Myocyte (in vitro differentiated cells): ENCODE results near the gene CDC42EP3. TPM values are rescaled to one million over a fixed set of nuclear protein-coding genes. Genes with fewer than 3 reads are reported as not detected.

ENCODE experiments used
- DNase-seq: peaks from one replicate; pipeline ENCODE4 v3.0.0-alpha.2; 2012; ENCODE audit warnings: low read depth
- total RNA-seq: library from RNA; depleted of rRNA; stranded (reverse); fragments of >200 nt; gene quantifications from 2 replicates; pipeline ENCODE4 v1.2.3, GENCODE V29; 2014

The CDC42EP3 gene
- total RNA-seq, 1 donor from 2014 or later = 149 TPM

- DNase-seq = no peak
These were observed 12.7 kb upstream of the CDC42EP3 start for GRCh38 chr2:37683921-37684780.

GRCh38 chr2:37683241-37683640 is 11.8 kb upstream of the CDC42EP3 start:
- no peak for DNase-seq

GRCh38 chr2:37682473-37682872 is 11.0 kb upstream of the CDC42EP3 start:
- no peak for DNase-seq

- DNase-seq = no peak
These were observed 10.1 kb upstream of the CDC42EP3 start for GRCh38 chr2:37681587-37681986.

GRCh38 chr2:37679072-37679695 is 7.7 kb upstream of the CDC42EP3 start:
- peak; percentile 28 for DNase-seq

GRCh38 chr2:37676274-37676673 is 4.8 kb upstream of the CDC42EP3 start:
- no peak for DNase-seq

GRCh38 chr2:37674946-37675345 is 3.5 kb upstream of the CDC42EP3 start:
- DNase-seq = no peak

GRCh38 chr2:37672870-37673184 is 1.4 kb upstream of the CDC42EP3 start:
- DNase-seq = no peak

GRCh38 chr2:37672104-37672869 is 845 bp upstream of the CDC42EP3 start:
- DNase-seq = peak; percentile 95

GRCh38 chr2:37671816-37672103 is 318 bp upstream of the CDC42EP3 start:
- DNase-seq = no peak

- peak; percentile 41 for DNase-seq
These were observed 949 bp downstream of the CDC42EP3 start for GRCh38 chr2:37670378-37671008.

- peak; percentile 45 for DNase-seq
These were observed 2.0 kb downstream of the CDC42EP3 start for GRCh38 chr2:37669446-37669845.

GRCh38 chr2:37667704-37668103 is 3.7 kb downstream of the CDC42EP3 start:
- peak; percentile 42 for DNase-seq

- DNase-seq = no peak
These were observed 4.7 kb downstream of the CDC42EP3 start for GRCh38 chr2:37666772-37667171.

GRCh38 chr2:37665604-37666362 is 5.7 kb downstream of the CDC42EP3 start:
- DNase-seq = peak; percentile 93

GRCh38 chr2:37665043-37665442 is 6.4 kb downstream of the CDC42EP3 start:
- peak; percentile 30 for DNase-seq

GRCh38 chr2:37664231-37664643 is 7.2 kb downstream of the CDC42EP3 start:
- DNase-seq = peak; percentile 25

GRCh38 chr2:37663390-37663789 is 8.1 kb downstream of the CDC42EP3 start:
- DNase-seq = peak; percentile 61

- peak; percentile 26 for DNase-seq
These were observed 11.7 kb downstream of the CDC42EP3 start for GRCh38 chr2:37659723-37660122.

- DNase-seq = no peak
These were observed 12.8 kb downstream of the CDC42EP3 start for GRCh38 chr2:37658682-37659081.

GRCh38 chr2:37657471-37657870 is 14.0 kb downstream of the CDC42EP3 start:
- peak; percentile 37 for DNase-seq
